Ovary (tissue), 9 donors: ENCODE results near the gene TBCD. TPM values are rescaled to one million over a fixed set of nuclear protein-coding genes. Genes with fewer than 3 reads are reported as not detected.

Experiments used
- DNase-seq, 5 donors: peaks; one replicate each; pipeline ENCODE4 v3.0.0-alpha.2; 2019 to 2020
- H3K27ac ChIP-seq, 2 donors: fragments of 200-600 bp; one replicate each; pipeline versions ENCODE4 v1.5.1 to v1.8.0; 2019 to 2022
- H3K27me3 ChIP-seq: fragments of 200-600 bp; one replicate; pipeline ENCODE4 v1.8.0; 2022
- H3K36me3 ChIP-seq: fragments of 200-600 bp; sonication (generic); one replicate; pipeline ENCODE4 v1.5.1; 2019
- H3K4me1 ChIP-seq: one replicate; pipeline ENCODE4 v1.8.1; 2013; ENCODE audit warnings: mild to moderate bottlenecking, moderate library complexity; ENCODE audit not compliant: insufficient read depth
- H3K4me3 ChIP-seq: fragments of 200-600 bp; sonication (generic); one replicate; pipeline ENCODE4 v1.5.1; 2017
- H3K9me3 ChIP-seq, 2 donors: fragments of 200-600 bp in 1 of 2; sonication (generic) in 1 of 2; one replicate each; pipeline versions ENCODE4 v1.5.1 to v1.8.1; 2013 to 2019; ENCODE audit warnings: mild to moderate bottlenecking in 1 of 2, moderate library complexity in 1 of 2
- EP300 ChIP-seq: sonication (generic); formaldehyde crosslinking; IDR thresholded peaks from one replicate; pipeline ENCODE4 v1.6.1; 2017; ENCODE audit warnings: antibody characterized with exemption
- POLR2A ChIP-seq: fragments of 450-650 bp; IDR thresholded peaks from one replicate; pipeline ENCODE4 v1.6.1; 2017; ENCODE audit warnings: antibody characterized with exemption, mild to moderate bottlenecking, moderate library complexity
- WGBS, 3 donors: extraction: QIAGEN DNeasy Blood & Tissue Kit in 1 of 3; methylation state at CpG; one replicate each; pipeline versions ENCODE4 v1.1.5 to v1.1.7; 2013 to 2017; 5-methylcytosine and 5-hydroxymethylcytosine counted together
- intact Hi-C, 4 donors: fragments of 100-400 bp; cut with DNase I; formaldehyde crosslinking; loops; one replicate each; pipeline versions ENCODE4 v1.11.0 to v1.15.1; 2022 to 2023
- polyA plus RNA-seq, 2 donors: library from polyadenylated mRNA; stranded (reverse); fragments of 200-250 nt in 1 of 2; fragments of 350-450 nt in 1 of 2; fragmentation: Illumina TruSeq in 1 of 2; extraction: RNeasy Lipid Tissue Mini Kit (QIAGEN cat#74804) in 1 of 2; gene quantifications; one replicate each; pipeline ENCODE4 v1.2.3, GENCODE V29; 2013 to 2014
- total RNA-seq, 7 donors: library from RNA; depleted of rRNA in 2 of 7; stranded (reverse); fragments of >200 nt in 2 of 7; fragmentation: NEBNext Ultra II Directional in 3 of 7; extraction: Animal tissue kit (Norgen Biotek cat#: 25700) in 3 of 7; gene quantifications; one replicate each; pipeline versions ENCODE4 v1.1.0 to v1.2.4, GENCODE V29; 2016 to 2023
- TF ChIP-seq, protein P1 (sequence below), 3 donors: fragments of 450-650 bp in 2 of 3; fragments of 200-600 bp in 1 of 3; IDR thresholded peaks; one replicate each; pipeline versions ENCODE4 v1.5.1 to v1.8.0; 2016 to 2022; ENCODE audit warnings: antibody characterized with exemption in 3 of 3, mild to moderate bottlenecking in 1 of 3
- donor health status: DM: no; HTN: no; CAD: no; lungs with moderate emphysema.
- donor health status: DM: no; HTN: no; CAD: no.
- donor health status: Bipolar disorder and iron deficiency.
- donor health status: DM: yes; HTN: yes; CAD: no.
- donor health status: DM: no; HTN: no; CAD: no.
- donor health status: DM: yes; HTN: yes; CAD: no.

The TBCD gene
- total and polyA plus RNA-seq, 9 donors, result 29.2 to 88.3 (median 59.2) TPM

DNA sequence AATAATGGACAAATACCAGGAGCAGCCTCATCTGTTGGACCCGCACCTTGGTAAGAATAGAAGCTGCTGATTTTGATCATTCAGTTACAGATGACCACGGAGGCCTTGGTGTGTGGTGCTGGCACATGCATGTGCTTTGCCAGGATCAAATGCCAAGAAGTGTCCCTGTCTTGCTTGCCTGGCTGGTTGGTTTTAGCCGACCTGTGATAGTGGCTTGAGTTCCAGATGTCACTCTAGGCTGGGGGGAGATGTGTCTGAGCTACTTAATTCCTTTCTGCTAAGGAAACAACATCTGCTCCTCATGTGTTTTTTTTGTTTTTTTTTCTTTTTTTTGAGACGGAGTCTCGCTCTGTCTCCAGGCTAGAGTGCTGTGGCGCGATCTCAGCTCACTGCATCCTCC, 4.3 kb downstream of the TBCD start:
- Histone ChIP-seq H3K27me3 (no peaks in the 10 kb centered on the region), H3K9me3 (no peaks in the 10 kb centered on the region), H3K27ac (no peak overlapping the region), H3K36me3 (no peaks in the 10 kb centered on the region), H3K4me3 (no peak overlapping the region), H3K4me1 (peaks cover 8% of the 10 kb centered on the region)
- intact Hi-C loops, result no loop called here
- TF ChIP-seq, protein P1, sequence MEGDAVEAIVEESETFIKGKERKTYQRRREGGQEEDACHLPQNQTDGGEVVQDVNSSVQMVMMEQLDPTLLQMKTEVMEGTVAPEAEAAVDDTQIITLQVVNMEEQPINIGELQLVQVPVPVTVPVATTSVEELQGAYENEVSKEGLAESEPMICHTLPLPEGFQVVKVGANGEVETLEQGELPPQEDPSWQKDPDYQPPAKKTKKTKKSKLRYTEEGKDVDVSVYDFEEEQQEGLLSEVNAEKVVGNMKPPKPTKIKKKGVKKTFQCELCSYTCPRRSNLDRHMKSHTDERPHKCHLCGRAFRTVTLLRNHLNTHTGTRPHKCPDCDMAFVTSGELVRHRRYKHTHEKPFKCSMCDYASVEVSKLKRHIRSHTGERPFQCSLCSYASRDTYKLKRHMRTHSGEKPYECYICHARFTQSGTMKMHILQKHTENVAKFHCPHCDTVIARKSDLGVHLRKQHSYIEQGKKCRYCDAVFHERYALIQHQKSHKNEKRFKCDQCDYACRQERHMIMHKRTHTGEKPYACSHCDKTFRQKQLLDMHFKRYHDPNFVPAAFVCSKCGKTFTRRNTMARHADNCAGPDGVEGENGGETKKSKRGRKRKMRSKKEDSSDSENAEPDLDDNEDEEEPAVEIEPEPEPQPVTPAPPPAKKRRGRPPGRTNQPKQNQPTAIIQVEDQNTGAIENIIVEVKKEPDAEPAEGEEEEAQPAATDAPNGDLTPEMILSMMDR (IDR thresholded peaks at IDR 0.05), result no peak
- TF ChIP-seq POLR2A, result no peak
- TF ChIP-seq EP300, result no peak
- WGBS, 3 donors, result 88 to 93% (median 90%) methylated on average over 7 of the region's 7 CpGs
- DNase-seq, result no peak

DNA sequence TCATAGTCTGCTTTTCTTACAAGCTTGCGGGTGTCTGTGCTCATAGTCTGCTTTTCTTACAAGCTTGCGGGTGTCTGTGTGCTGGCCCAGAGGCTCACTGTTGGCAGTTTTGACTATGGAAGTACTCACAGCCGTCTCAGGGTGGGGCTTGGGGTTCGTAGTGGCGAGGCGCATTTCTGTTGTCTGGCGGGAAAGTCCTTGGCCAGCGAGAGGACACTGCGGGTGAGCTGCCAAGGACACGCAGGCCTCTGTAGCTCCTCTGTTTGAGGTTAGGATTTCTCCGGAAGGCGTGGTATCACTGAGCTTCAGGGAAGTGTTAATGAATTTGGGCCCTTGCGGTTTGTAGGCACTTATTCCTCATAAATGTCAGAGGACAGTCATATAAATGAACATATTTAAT, 13.5 kb downstream of the TBCD start:
- WGBS, 3 donors, result 12 to 44% (median 20%) methylated on average over 13 of the region's 13 CpGs
- DNase-seq, result peak; percentile 74 to 84 (median 76)
- Histone ChIP-seq H3K27ac (peak overlapping the region; percentile 25 to 37), H3K4me1 (peaks cover 1% of the 10 kb centered on the region), H3K36me3 (no peaks in the 10 kb centered on the region), H3K27me3 (no peaks in the 10 kb centered on the region), H3K4me3 (no peak overlapping the region), H3K9me3 (no peaks in the 10 kb centered on the region)
- intact Hi-C loops, result loop anchor here in 1 of 4 donors (5.0 kb wide), 1 partner anchor 413 kb away; no protein-coding TSS in a partner anchor
- TF ChIP-seq, protein P1 (IDR thresholded peaks at IDR 0.05), result no peak
- TF ChIP-seq EP300, result no peak
- TF ChIP-seq POLR2A, result no peak

DNA sequence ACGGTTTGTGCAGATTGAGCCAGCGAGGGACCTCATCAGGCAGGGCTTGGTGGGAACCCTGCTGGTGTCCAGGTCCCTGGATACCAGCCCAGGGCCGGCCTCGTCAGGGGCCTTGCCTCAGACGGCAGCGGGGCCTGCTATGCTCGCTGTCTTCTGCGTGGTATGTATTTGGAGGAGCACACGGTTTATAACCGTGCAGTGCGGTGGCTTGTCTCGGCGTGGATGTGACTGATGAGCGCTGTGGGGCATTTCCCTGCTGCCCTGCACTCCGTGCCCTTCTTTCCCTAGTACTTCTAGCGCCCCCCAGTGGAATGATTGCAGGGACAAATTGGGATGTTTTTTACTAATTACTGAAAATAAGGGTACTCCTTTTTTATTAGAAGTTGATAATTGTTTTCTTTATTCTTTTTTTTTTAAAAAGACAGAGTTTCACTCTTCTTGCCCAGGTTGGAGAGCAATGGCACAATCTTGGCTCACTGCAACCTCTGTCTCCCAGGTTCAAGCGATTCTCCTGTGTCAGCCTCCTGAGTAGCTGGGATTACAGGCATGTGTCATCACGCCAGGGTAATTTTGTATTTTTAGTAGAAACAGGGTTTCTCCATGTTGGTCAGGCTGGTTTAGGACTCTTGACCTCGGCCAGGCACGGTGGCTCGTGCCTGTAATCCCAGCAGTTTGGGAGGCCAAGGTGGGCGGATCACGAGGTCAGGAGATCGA, 15.3 kb downstream of the TBCD start:
- TF ChIP-seq, protein P1 (IDR thresholded peaks at IDR 0.05), result no peak
- TF ChIP-seq EP300 (no peak), POLR2A (no peak)
- intact Hi-C loops, result loop anchor here in 1 of 4 donors (5.0 kb wide), 1 partner anchor 415 kb away; no protein-coding TSS in a partner anchor
- Histone ChIP-seq H3K27ac (no peak overlapping the region), H3K4me1 (peaks cover 1% of the 10 kb centered on the region), H3K9me3 (no peaks in the 10 kb centered on the region), H3K27me3 (no peaks in the 10 kb centered on the region), H3K4me3 (no peak overlapping the region), H3K36me3 (no peaks in the 10 kb centered on the region)
- WGBS, 3 donors, result 81 to 85% (median 84%) methylated on average over 24 of the region's 24 CpGs
- peak in 1 of 5 donors; percentile 48 for DNase-seq

DNA sequence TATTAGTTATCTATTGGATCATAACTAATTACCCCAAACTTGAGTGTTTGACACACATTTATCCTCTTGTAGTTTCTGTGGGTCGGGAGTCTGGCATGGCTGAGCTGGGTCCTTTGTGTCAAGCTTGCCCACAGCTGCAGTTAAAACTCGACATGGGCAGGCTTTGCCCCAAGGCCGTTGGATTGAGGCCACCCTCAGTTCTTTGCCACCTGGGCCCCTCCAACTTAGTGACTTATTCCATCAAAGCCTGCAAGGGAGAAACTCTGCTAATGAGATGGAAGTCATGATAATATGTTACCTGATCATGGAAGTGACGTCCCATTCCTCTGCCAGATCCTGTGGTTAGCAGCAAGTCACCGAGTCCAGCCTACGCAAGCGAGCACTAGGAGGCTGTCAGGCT, 17.2 kb downstream of the TBCD start:
- intact Hi-C loops, result loop anchor here in 1 of 4 donors (5.0 kb wide), 1 partner anchor 417 kb away; no protein-coding TSS in a partner anchor

More for the DNA sequence above, 17.2 kb downstream of the TBCD start:
- Histone ChIP-seq H3K27ac (no peak overlapping the region), H3K36me3 (no peaks in the 10 kb centered on the region), H3K4me1 (peaks cover 1% of the 10 kb centered on the region), H3K27me3 (no peaks in the 10 kb centered on the region), H3K9me3 (no peaks in the 10 kb centered on the region), H3K4me3 (no peak overlapping the region)
- no peak for DNase-seq
- 79 to 89% (median 83%) methylated on average over 7 of the region's 7 CpGs for WGBS, 3 donors
- TF ChIP-seq, protein P1 (IDR thresholded peaks at IDR 0.05), result no peak
- TF ChIP-seq POLR2A (no peak), EP300 (no peak)
